Measurements from ENCODE around the gene ZNF385B. TPM values are rescaled to one million over a fixed set of nuclear protein-coding genes. Genes with fewer than 3 reads are reported as not detected.

Gene ZNF385B
- polyA plus RNA-seq, 1 of the 3 experiments (the other 2 are of a cell fraction): 0.16 TPM

- TF ChIP-seq ZBTB33 (IDR thresholded peaks at IDR 0.05; ENCODE audit: borderline replicate concordance, low read depth) (no peak), RCOR1 (IDR thresholded peaks at IDR 0.05; ENCODE audit: low read length) (no peak), ELF1 (IDR thresholded peaks at IDR 0.05) (no peak), CTCF (IDR thresholded peaks at IDR 0.05) (no peak), EP300 (IDR thresholded peaks at IDR 0.05; ENCODE audit: borderline replicate concordance in 1 of 2, low read depth in 1 of 2, low read length in 1 of 2) (no peak), USF2 (IDR thresholded peaks at IDR 0.05; ENCODE audit: borderline replicate concordance, low read depth, low read length) (no peak), EZH2phosphoT487 (IDR thresholded peaks at IDR 0.05; ENCODE audit: borderline replicate concordance, low read depth) (no peak), FOXJ3 (CRISPR knock-in tag; IDR thresholded peaks at IDR 0.05) (no peak), FOSL2 (IDR thresholded peaks at IDR 0.05; ENCODE audit: borderline replicate concordance, low read depth) (no peak)
Measured at GRCh38 chr2:179594268-179595112, 266.9 kb downstream of the ZNF385B start (continued).

GRCh38 chr2:179593323-179593722 lies 268.1 kb downstream of the ZNF385B start:
- no peak for DNase-seq
- POLR2A ChIA-PET: no interaction called here
- CTCF ChIA-PET: no interaction called here
- no peak for TF ChIP-seq TAF1 (IDR thresholded peaks at IDR 0.05; ENCODE audit: borderline replicate concordance, low read depth, low read length)
- TF ChIP-seq YY1 (IDR thresholded peaks at IDR 0.05; ENCODE audit: low read depth): no peak
- TF ChIP-seq CHD2 (IDR thresholded peaks at IDR 0.05; ENCODE audit: low read length, partially characterized antibody): no peak
- TF ChIP-seq IRF3 (IDR thresholded peaks at IDR 0.05; ENCODE audit: low read depth, low read length): no peak
- no peak for TF ChIP-seq GATA2 (CRISPR knock-in tag; IDR thresholded peaks at IDR 0.05)
- no peak for TF ChIP-seq SIN3A (IDR thresholded peaks at IDR 0.05; ENCODE audit: borderline replicate concordance, low read depth, low read length)
- no peak for TF ChIP-seq MEF2A (IDR thresholded peaks at IDR 0.05; ENCODE audit: borderline replicate concordance, low read depth)
- no peak for TF ChIP-seq PBX3 (IDR thresholded peaks at IDR 0.05)
- TF ChIP-seq FOSL2 (IDR thresholded peaks at IDR 0.05; ENCODE audit: borderline replicate concordance, low read depth): no peak
- TF ChIP-seq EZH2phosphoT487 (IDR thresholded peaks at IDR 0.05; ENCODE audit: borderline replicate concordance, low read depth): no peak
- no peak for TF ChIP-seq CTCF (IDR thresholded peaks at IDR 0.05)
- no peak for TF ChIP-seq TCF12 (IDR thresholded peaks at IDR 0.05)
- no peak for TF ChIP-seq USF2 (IDR thresholded peaks at IDR 0.05; ENCODE audit: borderline replicate concordance, low read depth, low read length)
- no peak for TF ChIP-seq RAD21 (IDR thresholded peaks at IDR 0.05; ENCODE audit: low read length)

More at GRCh38 chr2:179593323-179593722, 268.1 kb downstream of the ZNF385B start:
- WGBS (ENCODE audit: low lambda C conversion rate): 89% methylated on average over 3 of the region's 3 CpGs
- H3K4me1 ChIP-seq (ENCODE audit: control insufficient read depth in 1 of 2, insufficient read depth in 2 of 2, low read depth in 1 of 2, low read length in 1 of 2): peaks cover 0 to 12% of the 10 kb centered on the region in 2 experiments; a peak in 2 of 4 replicates
- H3K9me3 ChIP-seq: no peaks in the 10 kb centered on the region
- no peak overlapping the region for H3K4me2 ChIP-seq
- no peaks in the 10 kb centered on the region for H3K9me2 ChIP-seq
- no peak overlapping the region for H3K27ac ChIP-seq (ENCODE audit: low read depth in 2 of 2, low read length in 1 of 2)
- no peak overlapping the region for H3K4me3 ChIP-seq (ENCODE audit: low read depth in 2 of 2, low read length in 1 of 2)
- peaks cover 7% of the 10 kb centered on the region for H3F3A ChIP-seq (replicated peaks; ENCODE audit: insufficient read depth)
- H2AFZ ChIP-seq (ENCODE audit: low read depth): no peak overlapping the region
- H3K9ac ChIP-seq: no peak overlapping the region
- no peaks in the 10 kb centered on the region for H3K27me3 ChIP-seq (ENCODE audit: insufficient read depth)
- no peaks in the 10 kb centered on the region for H3K79me2 ChIP-seq (ENCODE audit: insufficient read depth)
- H4K20me1 ChIP-seq (ENCODE audit: insufficient read depth): no peaks in the 10 kb centered on the region
- no peaks in the 10 kb centered on the region for H3K36me3 ChIP-seq (replicated peaks in 1 of 2; ENCODE audit: control insufficient read depth in 1 of 2, insufficient read depth in 2 of 2, low read length in 1 of 2)
